Common myeloid progenitor, CD34-positive (primary cell): ENCODE data around the gene TTC7B.
A peak's percentile ranks its signal among the peaks of the same experiment; 100 is the strongest.

Source experiments
- CTCF ChIA-PET: fragments of 350-600 bp; sonication (Branson Sonifier 250); formaldehyde crosslinking; loops from one replicate; lab custom pipeline; 2021; ENCODE audit warnings: antibody characterized with exemption; lab: Charles Lee
- POLR2A ChIA-PET: fragments of 350-600 bp; sonication (Branson Sonifier 250); formaldehyde crosslinking; loops from one replicate; lab custom pipeline; 2021; ENCODE audit warnings: antibody characterized with exemption; lab: Charles Lee
- DNase-seq, 3 donors: peaks; one replicate each; pipeline versions ENCODE4 v3.0.0 to v3.0.0-alpha.2; 2013
- H3K27ac ChIP-seq, 2 experiments: 1 replicate in 1 of 2; 2 replicates in 1 of 2; pipeline ENCODE4 v1.7.0; 2013; ENCODE audit warnings: inconsistent platforms in 2 of 2, low read length in 2 of 2, mild to moderate bottlenecking in 2 of 2, low read depth in 1 of 2, moderate library complexity in 1 of 2; ENCODE audit not compliant: severe bottlenecking in 2 of 2, insufficient read depth in 1 of 2, poor library complexity in 1 of 2
- H3K27me3 ChIP-seq, 5 experiments: replicated peaks in 2 of 5; 1 replicate in 3 of 5; 2 replicates in 2 of 5; pipeline versions ENCODE4 v1.6.1 to v1.7.0; 2013; ENCODE audit warnings: low read length in 4 of 5, mild to moderate bottlenecking in 2 of 5, moderate library complexity in 2 of 5, inconsistent platforms in 1 of 5; ENCODE audit not compliant: insufficient read depth in 5 of 5, control insufficient read depth in 4 of 5
- H3K36me3 ChIP-seq, 4 experiments: 1 replicate in 2 of 4; 2 replicates in 2 of 4; pipeline versions ENCODE4 v1.6.1 to v1.7.0; 2013; ENCODE audit warnings: low read length in 3 of 4, control low read depth in 1 of 4, mild to moderate bottlenecking in 1 of 4; ENCODE audit not compliant: control insufficient read depth in 4 of 4, insufficient read depth in 4 of 4
- H3K4me1 ChIP-seq, 4 experiments: 1 replicate in 3 of 4; 2 replicates in 1 of 4; pipeline versions ENCODE4 v1.6.1 to v1.7.1; 2013; ENCODE audit warnings: low read length in 3 of 4, mild to moderate bottlenecking in 3 of 4, control low read depth in 1 of 4, inconsistent platforms in 1 of 4, moderate library complexity in 1 of 4; ENCODE audit not compliant: control insufficient read depth in 4 of 4, insufficient read depth in 4 of 4; ENCODE audit errors: control extremely low read depth in 1 of 4
- H3K4me3 ChIP-seq, 7 experiments: 1 replicate in 4 of 7; 2 replicates in 3 of 7; pipeline versions ENCODE4 v1.5.1 to v1.7.0; 2013; ENCODE audit warnings: mild to moderate bottlenecking in 7 of 7, low read length in 6 of 7, moderate library complexity in 6 of 7, inconsistent platforms in 2 of 7, low read depth in 2 of 7, control low read depth in 1 of 7; ENCODE audit not compliant: insufficient read depth in 4 of 7, control insufficient read depth in 1 of 7; ENCODE audit errors: extremely low read depth in 1 of 7
- H3K9me3 ChIP-seq, 5 experiments: 1 replicate in 4 of 5; 2 replicates in 1 of 5; pipeline versions ENCODE4 v1.6.1 to v1.7.1; 2013; ENCODE audit warnings: low read length in 4 of 5, mild to moderate bottlenecking in 2 of 5, inconsistent platforms in 1 of 5, low read depth in 1 of 5, moderate library complexity in 1 of 5; ENCODE audit not compliant: control insufficient read depth in 4 of 5, insufficient read depth in 2 of 5; ENCODE audit errors: control extremely low read depth in 1 of 5
- WGBS: methylation state at CpG from one replicate; pipeline ENCODE4 v1.1.5; 2013; ENCODE audit not compliant: insufficient coverage; 5-methylcytosine and 5-hydroxymethylcytosine counted together

Gene TTC7B

GRCh38 chr14:90785876-90786450, 30.3 kb downstream of the TTC7B start:
- WGBS = 95% methylated on average over 9 of the region's 15 CpGs
- no peak overlapping the region for H3K4me3 ChIP-seq
- DNase-seq = no peak
- no peak overlapping the region for H3K27ac ChIP-seq
- H3K4me1 ChIP-seq = peaks cover 0 to 3% (median 0%) of the 10 kb centered on the region in 4 experiments
- CTCF ChIA-PET = interaction anchor here (1.3 to 4.5 kb wide), 8 partner anchors 11 to 35 kb away, joined by 3 to 32 read pairs (median 8); no protein-coding TSS in a partner anchor
- no peaks in the 10 kb centered on the region for H3K27me3 ChIP-seq
- no peaks in the 10 kb centered on the region for H3K9me3 ChIP-seq
- POLR2A ChIA-PET = no interaction called here
- H3K36me3 ChIP-seq = peaks cover 3 to 19% (median 11%) of the 10 kb centered on the region in 4 experiments

DNA sequence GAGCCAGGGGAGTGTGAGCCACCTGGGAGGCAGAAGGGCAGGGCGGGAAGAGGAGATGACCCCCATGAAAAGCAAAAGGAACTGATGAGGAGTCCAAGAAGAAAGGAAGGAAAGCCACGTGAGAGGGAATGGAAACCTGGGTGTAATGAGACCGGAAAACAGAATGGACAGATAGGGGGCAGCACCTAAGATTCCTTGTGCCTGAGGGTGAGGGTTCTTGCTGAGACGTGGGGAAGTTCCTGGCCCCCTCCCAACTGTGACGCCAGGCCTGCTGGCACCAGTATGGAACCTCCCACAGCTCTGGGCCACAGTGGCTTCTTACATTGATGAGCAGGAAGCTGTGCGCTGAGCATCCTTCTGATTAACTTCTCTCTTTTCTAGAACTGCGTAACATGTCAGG, 30.8 kb downstream of the TTC7B start:
- peaks cover 0 to 3% (median 0%) of the 10 kb centered on the region in 4 experiments for H3K4me1 ChIP-seq
- no peaks in the 10 kb centered on the region for H3K27me3 ChIP-seq
- DNase-seq = peak; percentile 78 to 91 (median 80)
- CTCF ChIA-PET = interaction anchor here (1.0 to 4.5 kb wide), 8 partner anchors 9 to 35 kb away, joined by 3 to 32 read pairs (median 8); no protein-coding TSS in a partner anchor
- POLR2A ChIA-PET = no interaction called here
- H3K9me3 ChIP-seq = no peaks in the 10 kb centered on the region
- H3K27ac ChIP-seq = no peak overlapping the region
- peaks cover 3 to 23% (median 14%) of the 10 kb centered on the region in 4 experiments for H3K36me3 ChIP-seq
- 71% methylated on average over 6 of the region's 7 CpGs for WGBS
- no peak overlapping the region for H3K4me3 ChIP-seq

DNA sequence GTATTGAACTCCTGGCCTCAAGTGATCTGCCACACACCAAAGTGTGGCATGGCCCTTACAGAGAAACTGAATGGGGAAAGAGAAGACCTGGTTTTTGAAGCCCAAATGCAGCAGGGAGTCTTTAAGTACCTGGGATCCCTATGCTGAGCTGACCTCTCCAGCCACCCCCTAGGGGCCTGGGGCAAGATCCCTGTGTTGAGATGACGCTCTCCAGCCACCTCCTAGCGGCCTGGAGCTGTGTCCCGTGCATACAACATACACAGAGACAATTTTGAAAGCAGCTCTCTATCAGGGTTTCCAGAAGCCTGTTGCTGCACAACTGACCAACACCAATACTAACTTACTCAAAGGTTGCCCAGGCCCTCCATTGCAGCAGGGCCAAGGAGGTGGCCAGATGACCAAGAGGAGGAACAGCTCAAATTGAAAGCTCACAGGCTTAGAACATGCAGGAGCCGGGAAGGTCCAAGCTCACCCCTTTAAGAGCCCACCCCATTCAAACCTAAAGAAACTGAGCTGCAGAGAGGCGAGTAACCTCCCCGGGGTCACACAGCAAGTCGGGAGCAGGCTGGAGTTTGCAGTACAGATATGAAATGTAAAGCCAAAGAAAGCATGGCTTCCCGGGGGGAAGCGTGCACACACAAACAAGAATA, 31.5 kb downstream of the TTC7B start:
- DNase-seq = no peak
- Histone ChIP-seq H3K27me3 (no peaks in the 10 kb centered on the region), H3K9me3 (no peaks in the 10 kb centered on the region), H3K4me1 (peaks cover 0 to 3% (median 0%) of the 10 kb centered on the region in 4 experiments), H3K36me3 (peaks cover 3 to 27% (median 16%) of the 10 kb centered on the region in 4 experiments), H3K27ac (no peak overlapping the region), H3K4me3 (no peak overlapping the region)
- ChIA-PET CTCF (interaction anchor here (0.8 to 4.5 kb wide), 9 partner anchors 9 to 33 kb away, joined by 3 to 32 read pairs (median 4); no protein-coding TSS in a partner anchor), POLR2A (no interaction called here)
- 100% methylated on average over 6 of the region's 9 CpGs for WGBS

DNA sequence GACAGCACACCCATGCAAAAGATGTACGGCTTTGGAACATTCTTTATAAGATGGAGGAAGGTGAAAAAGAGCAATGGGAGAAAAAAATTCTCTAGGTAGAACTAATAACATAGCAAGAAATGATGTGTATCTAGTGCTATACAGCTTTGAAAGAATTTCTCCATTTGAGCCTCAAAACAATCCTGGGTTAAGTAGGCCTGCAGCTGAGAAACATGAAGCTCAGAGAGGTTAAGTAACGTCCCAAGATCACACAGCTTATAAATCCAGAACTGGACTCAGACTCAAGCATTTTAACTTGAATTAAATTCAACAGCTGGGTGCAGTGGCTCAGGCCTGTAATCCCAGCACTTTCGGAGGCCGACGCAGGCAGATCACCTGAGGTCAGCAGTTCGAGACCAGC, 32.9 kb downstream of the TTC7B start:
- ChIA-PET POLR2A (interaction anchor here (0.6 kb wide), 1 partner anchor 12 kb away, joined by 4 read pairs; no protein-coding TSS in a partner anchor), CTCF (interaction anchor here (0.6 to 3.0 kb wide), 7 partner anchors 9 to 49 kb away, joined by 3 to 11 read pairs (median 3); no protein-coding TSS in a partner anchor)
- Histone ChIP-seq H3K27ac (no peak overlapping the region), H3K4me3 (no peak overlapping the region), H3K4me1 (peaks cover 0 to 3% (median 0%) of the 10 kb centered on the region in 4 experiments), H3K9me3 (no peaks in the 10 kb centered on the region), H3K27me3 (no peaks in the 10 kb centered on the region), H3K36me3 (peaks cover 5 to 35% (median 22%) of the 10 kb centered on the region in 4 experiments)
- no peak for DNase-seq
- WGBS = 100% methylated on average over 4 of the region's 6 CpGs

GRCh38 chr14:90782892-90783291, 33.3 kb downstream of the TTC7B start:
- H3K27me3 ChIP-seq = no peaks in the 10 kb centered on the region
- H3K36me3 ChIP-seq = peaks cover 5 to 38% (median 24%) of the 10 kb centered on the region in 4 experiments
- POLR2A ChIA-PET = interaction anchor here (0.6 kb wide), 1 partner anchor 11 kb away, joined by 4 read pairs; no protein-coding TSS in a partner anchor
- DNase-seq = no peak
- H3K4me1 ChIP-seq = no peaks in the 10 kb centered on the region
- H3K27ac ChIP-seq = no peak overlapping the region
- CTCF ChIA-PET = interaction anchor here (0.6 to 1.6 kb wide), 5 partner anchors 9 to 50 kb away, joined by 3 to 4 read pairs (median 3); no protein-coding TSS in a partner anchor
- H3K9me3 ChIP-seq = no peaks in the 10 kb centered on the region
- 83% methylated on average over 4 of the region's 4 CpGs for WGBS
- no peak overlapping the region for H3K4me3 ChIP-seq

GRCh38 chr14:90781876-90782275, 34.4 kb downstream of the TTC7B start:
- POLR2A ChIA-PET = interaction anchor here (0.6 kb wide), 1 partner anchor 501 kb away, joined by 3 read pairs; no protein-coding TSS in a partner anchor
- Histone ChIP-seq H3K36me3 (peaks cover 5 to 45% (median 30%) of the 10 kb centered on the region in 4 experiments), H3K27ac (no peak overlapping the region), H3K4me1 (no peaks in the 10 kb centered on the region), H3K27me3 (no peaks in the 10 kb centered on the region), H3K4me3 (no peak overlapping the region), H3K9me3 (no peaks in the 10 kb centered on the region)
- 96% methylated on average over 8 of the region's 8 CpGs for WGBS
- DNase-seq = no peak
- CTCF ChIA-PET = interaction anchor here (1.1 to 1.6 kb wide), 2 partner anchors 8 to 15 kb away, joined by 3 read pairs; no protein-coding TSS in a partner anchor
